ENCODE data around the gene PSG4.
"Not testable (repeated sequence)": the region's sequence is repeated elsewhere in the genome, so short reads cannot be mapped to it uniquely, and the experiment has no call there.

PSG4 gene

DNA sequence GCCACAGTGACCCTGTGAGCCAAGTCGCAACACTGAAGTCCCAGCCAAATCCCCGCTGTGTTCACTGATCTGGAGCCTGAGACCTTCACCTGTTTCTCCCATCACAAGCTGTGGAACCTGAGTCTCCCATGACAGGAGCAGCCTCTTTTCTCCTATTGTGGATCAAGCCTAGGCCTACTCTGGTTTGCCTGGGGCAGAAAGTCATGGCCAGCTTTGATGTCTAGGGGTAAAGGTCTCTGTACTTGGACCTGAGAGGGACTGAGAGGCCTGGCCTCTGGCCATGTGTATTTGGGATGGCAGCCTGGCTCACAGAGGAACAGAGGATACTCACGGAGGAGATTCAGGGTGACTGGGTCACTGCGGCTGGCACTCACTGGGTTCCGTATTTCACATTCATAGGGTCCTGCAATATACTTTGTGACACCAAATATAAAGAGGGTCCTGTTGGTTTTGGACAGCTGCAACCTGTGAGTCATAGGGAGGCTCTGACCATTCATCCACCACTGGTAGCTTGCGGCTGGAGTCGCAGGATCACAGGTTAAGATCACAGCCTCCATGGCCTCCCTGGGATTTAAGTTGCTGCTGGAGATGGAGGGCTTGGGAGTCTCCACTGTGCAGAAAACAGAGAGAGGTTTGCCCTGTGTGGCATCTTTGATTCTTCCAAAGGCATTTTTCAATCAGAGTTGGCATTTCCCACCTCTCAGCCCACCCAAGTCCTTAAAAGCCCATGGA lies 7.6 kb downstream of the PSG4 start:
- DNase-seq: not testable (repeated sequence)

DNA sequence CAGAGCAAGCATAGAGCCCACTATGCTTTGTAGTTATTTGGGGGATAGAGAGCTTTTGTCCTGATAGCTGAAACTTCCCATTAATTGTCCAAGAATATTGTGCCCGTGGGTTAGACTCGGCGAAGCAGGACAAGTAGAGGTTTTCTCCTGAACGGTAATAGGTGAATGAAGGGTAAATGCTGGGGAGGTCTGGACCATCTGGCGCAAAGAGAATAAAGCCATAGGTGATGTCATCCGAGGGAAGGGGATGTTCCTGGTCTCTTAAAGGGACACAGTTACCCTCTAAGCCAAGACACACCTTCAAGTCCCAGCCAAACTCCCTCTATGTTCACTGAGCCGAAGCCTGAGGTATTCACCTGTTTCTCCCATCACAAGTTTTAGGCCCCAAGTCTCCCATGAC lies 11.0 kb downstream of the PSG4 start:
- DNase-seq: not testable (repeated sequence)

DNA sequence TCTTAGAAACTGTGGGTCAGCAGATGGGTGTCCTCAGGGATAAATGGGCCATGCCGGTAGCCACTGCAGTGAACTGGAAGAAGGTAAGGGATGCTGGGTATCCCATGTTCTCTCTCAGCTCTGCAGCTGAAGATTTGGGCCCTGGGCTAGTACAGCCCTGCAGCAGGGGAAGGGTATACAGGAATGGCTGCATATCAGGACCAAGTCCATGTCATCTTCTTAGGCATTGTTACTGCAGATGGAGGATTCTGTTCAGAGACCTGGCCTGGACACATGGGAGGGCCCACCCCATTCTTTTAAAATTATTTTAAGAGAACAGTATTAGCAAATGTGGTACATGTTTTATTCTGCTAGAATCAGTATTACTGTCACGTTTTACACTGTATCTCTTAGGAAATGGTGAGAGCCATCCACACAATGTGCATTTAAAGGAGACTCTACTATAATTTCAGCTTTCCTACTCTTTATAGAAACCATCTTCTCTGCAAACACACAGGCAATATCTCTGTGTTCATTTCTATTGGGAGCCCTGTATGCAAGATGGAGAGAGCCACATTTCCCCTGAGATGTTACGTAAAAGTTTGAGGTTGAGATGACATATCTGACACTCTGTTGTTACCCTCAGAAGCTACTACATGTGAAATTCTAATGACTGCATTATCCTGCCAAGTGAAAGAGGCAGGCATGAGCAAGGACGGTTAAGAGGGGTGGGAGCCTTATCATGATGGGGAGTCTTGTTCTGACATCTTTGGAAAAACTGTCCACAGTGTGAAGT lies 12.9 kb downstream of the PSG4 start:
- not testable (repeated sequence) for DNase-seq

DNA sequence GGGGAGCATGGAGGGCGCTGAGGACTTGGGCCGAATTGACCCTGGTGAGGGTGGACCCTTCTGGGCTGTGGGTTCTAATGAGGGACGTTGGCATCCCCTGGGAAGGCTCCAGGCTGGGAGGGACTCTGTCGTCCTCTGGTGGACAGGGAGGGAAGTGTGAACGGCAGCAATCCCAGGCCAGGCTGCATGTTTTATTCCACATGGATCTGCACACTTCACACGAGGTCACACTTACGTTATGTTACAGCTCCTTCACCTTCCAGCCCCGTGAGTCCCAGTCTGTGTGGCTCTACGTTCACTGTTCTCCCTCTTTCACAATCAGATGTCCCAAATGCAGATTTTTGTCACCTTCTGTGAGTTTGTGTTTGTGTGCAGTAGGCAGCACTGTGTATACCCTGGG lies 17.3 kb downstream of the PSG4 start:
- DNase-seq: not testable (repeated sequence)

DNA sequence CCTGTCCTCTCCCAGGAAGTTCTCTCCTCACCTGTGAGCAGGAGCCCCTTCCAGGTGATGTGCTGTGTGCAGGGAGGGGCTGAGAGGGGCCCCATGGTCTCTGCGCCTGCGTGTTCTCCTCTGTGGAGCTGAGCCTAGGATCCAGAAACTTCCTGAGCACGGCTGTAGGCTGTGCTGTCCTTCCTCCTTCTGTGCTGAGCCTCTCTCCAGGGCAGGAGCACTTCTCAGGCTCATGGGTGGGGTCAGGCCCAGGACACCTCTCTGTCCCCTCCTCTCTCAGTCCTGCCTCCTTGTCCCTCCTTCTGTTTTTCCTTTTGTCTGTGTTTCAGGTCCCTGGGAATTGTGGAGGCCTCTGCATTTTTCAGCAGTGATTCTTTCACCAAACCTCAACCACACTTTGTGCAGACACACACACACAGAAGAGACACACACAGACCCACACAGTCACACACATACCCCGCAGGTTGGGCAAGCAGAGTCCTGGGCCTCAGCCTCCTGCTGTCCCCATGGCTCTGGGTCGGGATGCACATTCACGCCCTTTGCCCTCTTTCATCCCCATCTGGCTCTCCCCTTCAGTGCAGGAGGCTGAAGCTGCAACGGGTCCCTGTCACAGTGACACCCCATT lies 19.0 kb downstream of the PSG4 start, which contains the start of gene PSG5:
PSG5 (minus strand) TSS at position 226 of the 625 bp plus-strand sequence; CDS start at position 95, 131 bp downstream.
- DNase-seq: not testable (repeated sequence)

DNA sequence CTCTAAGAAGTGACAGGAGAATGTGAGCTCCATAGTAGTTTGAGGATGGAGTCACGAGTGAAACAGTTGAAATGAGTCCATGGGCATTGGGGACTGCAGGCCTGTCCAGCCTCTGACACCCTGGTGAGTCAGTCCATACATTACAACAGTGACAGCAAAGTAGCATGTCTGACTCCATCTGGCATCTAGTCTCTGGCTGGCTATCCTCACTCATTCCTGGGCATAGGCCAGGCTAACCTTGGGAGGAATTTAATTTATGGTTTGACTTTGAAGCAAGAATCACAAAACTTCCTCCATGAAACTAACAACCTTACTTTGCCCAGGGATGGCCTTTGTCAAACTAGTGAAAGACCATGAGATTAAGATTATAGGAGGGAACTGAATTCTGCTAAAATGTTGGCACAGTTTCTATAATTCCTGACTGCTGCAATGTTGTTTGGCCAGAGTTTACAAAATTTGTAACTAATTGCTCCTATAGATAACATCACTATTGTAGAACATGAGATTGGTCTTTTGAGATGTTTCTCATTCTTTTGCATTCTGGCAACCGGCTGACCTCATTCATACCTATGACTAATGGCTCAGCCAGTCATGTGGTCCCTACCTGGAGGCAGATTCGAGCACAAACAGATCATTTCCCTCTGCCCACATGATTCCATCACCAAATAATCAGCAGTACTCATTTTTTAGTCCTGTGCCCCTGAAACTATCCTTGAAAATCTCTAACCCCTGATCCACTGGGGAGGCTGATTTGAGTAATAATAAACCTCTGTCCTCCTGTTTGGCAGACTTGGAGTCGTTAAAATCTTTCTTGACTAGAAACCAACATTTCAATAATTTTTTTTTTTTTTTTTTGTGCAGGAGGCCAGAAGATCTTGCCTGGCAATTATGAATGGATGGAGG lies 23.3 kb downstream of the PSG4 start:
- not testable (repeated sequence) for DNase-seq

DNA sequence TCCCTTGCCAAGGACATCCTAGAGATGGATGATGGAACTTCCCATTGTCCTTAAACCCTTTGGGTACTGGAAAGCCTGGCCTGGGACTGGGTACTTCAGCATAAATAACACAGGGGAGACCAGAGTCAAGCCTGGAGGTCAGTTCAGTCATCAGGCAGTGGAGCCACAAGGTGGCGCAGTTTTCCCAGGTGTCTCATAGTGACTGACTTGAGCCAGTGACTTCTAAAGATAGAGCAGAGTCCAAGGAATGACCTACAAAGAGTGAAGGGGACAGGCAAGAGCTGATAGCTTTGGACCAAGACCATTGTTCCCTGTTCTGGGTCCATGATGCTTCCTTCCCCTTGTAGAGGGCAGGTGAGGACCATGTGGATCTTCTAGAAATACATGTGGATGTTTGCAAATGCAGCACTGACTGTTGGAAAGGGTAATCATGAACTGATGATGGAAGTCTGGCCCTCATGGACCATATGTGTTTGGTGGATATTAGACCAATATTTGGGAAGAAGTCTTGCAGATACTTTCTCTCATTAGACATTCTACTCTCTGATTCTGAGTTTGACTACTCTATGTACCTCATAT lies 25.8 kb downstream of the PSG4 start:
- DNase-seq: not testable (repeated sequence)

DNA sequence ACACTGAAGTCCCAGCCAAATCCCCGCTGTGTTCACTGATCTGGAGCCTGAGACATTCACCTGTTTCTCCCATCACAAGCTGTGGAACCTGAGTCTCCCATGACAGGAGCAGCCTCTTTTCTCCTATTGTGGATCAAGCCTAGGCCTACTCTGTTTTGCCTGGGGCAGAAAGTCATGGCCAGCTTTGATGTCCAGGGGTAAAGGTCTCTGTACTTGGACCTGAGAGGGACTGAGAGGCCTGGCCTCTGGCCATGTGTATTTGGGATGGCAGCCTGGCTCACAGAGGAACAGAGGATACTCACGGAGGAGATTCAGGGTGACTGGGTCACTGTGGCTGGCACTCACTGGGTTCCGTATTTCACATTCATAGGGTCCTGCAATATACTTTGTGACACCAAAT lies 26.9 kb downstream of the PSG4 start:
- not testable (repeated sequence) for DNase-seq

DNA sequence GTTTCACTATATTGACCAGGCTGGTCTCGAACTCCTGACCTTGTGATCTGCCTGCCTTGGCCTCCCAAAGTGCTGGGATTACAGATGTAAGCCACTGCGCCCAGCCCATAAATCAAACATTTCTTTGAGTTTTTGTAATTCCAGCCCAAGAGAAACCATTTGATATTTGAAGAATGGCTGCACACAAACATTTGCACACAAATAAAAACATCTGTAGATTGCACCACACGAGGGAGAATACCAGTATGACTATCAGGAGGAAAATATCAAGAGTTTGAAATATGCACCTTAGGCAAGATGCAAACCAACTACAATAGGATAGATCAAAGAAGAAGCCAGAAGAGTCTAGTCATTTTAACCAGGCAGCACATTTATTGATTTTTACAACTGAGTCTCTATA lies 39.5 kb downstream of the PSG4 start:
- not testable (repeated sequence) for DNase-seq

DNA sequence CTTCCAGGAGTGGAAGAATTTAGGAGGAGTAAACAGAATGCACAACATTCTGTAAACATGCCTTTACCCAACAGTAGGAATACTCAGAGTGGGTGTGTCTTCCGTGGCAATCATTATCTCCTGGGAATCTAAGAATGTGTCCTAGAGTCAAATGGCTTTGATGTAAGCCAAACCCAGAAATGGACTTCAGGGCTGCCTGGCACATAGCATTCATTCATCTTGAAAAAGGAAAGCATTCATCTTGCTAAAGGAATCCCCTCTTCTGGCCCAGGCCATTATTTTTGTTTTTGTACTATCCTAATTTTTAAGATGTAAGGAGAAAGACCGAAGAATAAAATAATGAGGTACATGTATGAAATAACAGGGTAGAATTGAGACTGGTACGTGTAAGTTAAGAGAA lies 42.3 kb downstream of the PSG4 start:
- not testable (repeated sequence) for DNase-seq

DNA sequence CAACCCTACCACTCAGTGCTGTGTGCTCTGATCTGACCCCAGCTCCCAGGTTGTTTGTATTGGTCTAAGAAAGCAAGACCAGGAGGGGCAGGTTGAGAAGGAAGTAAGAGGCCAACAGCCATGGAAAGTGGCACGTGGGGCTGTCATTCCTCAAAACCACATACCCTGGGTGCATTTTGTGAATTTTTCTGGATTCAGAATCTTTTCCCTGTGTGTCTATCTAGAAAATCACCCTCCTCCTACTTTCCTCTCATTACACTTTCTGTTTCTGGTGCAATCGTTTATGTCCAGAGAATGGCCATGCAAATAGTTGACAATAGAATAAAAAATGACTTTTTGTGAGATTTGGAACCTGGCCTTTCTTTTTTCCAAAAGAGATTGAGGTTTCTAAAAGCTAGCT lies 43.2 kb downstream of the PSG4 start:
- DNase-seq: not testable (repeated sequence)

DNA sequence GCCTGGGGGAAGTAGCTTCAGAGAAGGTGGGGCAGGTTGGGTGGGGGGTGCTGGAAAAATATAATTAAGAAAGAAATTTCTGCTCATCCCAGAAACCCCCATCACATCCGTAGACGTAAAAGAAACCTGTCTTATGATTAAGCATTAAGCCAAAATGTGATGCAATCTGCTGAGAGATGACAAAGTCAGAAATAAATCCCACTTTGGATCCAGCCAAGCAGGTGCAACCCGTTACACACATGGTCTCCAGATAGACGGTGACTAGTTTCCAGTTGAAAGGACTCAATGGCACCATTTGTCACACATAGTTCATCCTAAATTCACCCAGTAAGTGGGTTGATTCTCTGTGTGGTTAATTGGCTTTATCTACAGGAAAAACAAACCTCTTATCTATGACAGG lies 53.2 kb downstream of the PSG4 start:
- DNase-seq: no peak

DNA sequence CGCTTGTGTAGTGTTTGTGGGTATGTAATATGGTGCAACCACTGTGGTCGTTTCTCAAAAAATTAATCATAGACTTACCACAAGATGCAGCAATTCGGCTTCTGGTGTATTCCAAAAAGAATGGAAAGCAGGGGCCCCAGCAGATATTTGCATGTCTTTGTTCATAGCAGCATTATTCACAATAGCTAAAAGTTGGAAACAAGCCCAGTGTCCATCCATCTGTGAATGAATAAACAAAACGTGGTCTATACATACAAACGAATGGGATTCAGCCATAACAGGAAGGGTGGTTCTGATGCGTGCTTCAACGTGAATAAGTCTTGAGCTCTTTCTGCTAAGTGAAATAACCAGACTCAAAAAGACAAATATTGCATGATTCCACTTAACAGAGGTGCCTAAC lies 55.6 kb downstream of the PSG4 start:
- DNase-seq: peak; percentile 55

DNA sequence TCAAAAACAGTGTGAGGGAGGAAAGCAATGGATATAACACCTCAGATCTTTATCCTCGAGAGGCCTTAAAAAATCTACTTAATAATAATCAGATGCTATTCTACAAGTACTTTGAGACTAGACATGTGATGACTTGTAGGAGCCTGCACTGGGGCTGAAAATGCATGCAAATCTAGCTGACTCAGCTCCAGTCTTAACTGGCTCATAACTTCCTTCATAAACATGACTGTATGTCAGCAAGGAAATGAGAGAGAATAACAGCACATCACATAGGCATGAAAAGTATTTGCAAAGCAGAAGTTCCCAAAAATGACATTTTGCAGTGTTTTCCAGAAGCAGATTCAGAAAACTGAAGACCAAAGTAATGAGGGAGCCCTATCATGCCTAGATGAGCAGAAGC lies 57.2 kb downstream of the PSG4 start:
- no peak for DNase-seq

Data from NCI-H345 (cell line).